GM08714 (cell line): ENCODE data around the gene TMEM108.

Experiments
- H3K4me3 ChIP-seq: fragments of 200-500 bp; sonication (Bioruptor generic); 2 replicates; pipeline ENCODE4 v1.5.1; 2014; ENCODE audit warnings: mild to moderate bottlenecking, low read length, inconsistent platforms
- ZNF274 ChIP-seq: IDR thresholded peaks from 2 replicates; pipeline ENCODE4 v1.6.1; 2012; ENCODE audit warnings: mild to moderate bottlenecking, low read depth, low read length

TMEM108 gene

GRCh38 chr3:133040696-133041523, 2.7 kb downstream of the TMEM108 start:
- no peak for TF ChIP-seq ZNF274
- H3K4me3 ChIP-seq: no peak overlapping the region

GRCh38 chr3:133041524-133041829, 3.3 kb downstream of the TMEM108 start:
- TF ChIP-seq ZNF274: no peak

GRCh38 chr3:133042778-133043177, 4.6 kb downstream of the TMEM108 start:
- no peak overlapping the region for H3K4me3 ChIP-seq
- TF ChIP-seq ZNF274: no peak

More at GRCh38 chr3:133041524-133041829, 3.3 kb downstream of the TMEM108 start:
- H3K4me3 ChIP-seq: no peak overlapping the region

DNA sequence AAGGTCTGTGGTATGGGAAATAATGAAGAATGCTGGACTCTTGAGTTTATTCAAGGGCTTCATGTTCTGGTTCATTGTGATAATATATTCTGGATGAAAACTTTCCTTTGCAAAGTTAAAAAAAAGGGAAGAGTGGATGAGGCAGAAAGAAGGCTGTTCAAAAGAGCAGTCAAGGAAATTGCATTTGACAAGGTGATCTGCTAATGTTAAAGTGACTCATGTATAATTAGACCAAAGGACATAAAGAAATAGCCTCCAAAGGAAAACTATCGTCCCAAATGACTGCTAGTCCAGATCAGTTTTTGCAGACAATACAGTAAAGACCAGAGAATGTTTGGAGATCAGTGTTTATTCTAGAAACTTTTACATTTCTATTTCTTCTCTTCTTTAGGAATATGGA, 9.8 kb downstream of the TMEM108 start:
- no peak for TF ChIP-seq ZNF274

GRCh38 chr3:133049491-133049890, 11.3 kb downstream of the TMEM108 start:
- no peak for TF ChIP-seq ZNF274
- H3K4me3 ChIP-seq: no peak overlapping the region

More for the DNA sequence above, 9.8 kb downstream of the TMEM108 start:
- H3K4me3 ChIP-seq: no peak overlapping the region

DNA sequence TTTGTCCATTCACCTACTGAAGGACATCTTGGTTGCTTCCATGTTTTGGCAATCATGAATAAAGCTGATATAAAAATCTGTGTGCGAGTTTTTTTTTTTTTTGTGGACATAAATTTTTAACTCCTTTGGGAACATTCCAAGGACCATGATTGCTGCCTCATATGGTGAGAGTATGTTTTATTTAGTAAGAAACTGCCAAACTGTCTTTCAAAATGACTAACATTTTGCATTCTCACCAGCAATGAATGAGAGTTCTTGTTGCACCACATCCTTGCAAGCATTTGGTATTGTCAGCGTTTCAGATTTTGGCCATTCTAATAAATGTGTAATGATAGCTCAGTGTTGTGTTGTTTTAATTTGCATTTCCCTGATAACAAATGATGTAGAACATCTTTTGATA, 12.7 kb downstream of the TMEM108 start:
- TF ChIP-seq ZNF274: no peak
- no peak overlapping the region for H3K4me3 ChIP-seq

DNA sequence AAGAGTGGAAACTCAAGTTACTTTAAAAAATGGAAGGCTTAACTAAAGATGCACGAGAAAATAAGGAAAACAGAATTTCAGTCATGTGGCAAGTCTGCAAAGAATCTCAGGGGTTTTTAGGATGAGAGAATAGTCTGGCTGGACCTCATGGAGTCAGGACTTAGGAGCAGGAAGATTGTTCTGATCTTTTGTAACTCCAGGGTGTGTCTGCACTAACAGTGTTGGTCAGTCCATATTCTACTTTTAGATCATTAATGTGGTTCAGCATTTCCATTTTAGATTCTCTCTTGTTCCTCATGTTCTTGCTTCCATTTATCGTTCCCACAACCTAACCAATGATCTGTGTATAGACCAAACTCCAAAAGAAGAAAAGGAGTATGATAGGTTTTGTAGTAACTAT, 15.3 kb downstream of the TMEM108 start:
- no peak for TF ChIP-seq ZNF274
- H3K4me3 ChIP-seq: no peak overlapping the region

GRCh38 chr3:133054586-133054985, 16.4 kb downstream of the TMEM108 start:
- TF ChIP-seq ZNF274: no peak
- no peak overlapping the region for H3K4me3 ChIP-seq

DNA sequence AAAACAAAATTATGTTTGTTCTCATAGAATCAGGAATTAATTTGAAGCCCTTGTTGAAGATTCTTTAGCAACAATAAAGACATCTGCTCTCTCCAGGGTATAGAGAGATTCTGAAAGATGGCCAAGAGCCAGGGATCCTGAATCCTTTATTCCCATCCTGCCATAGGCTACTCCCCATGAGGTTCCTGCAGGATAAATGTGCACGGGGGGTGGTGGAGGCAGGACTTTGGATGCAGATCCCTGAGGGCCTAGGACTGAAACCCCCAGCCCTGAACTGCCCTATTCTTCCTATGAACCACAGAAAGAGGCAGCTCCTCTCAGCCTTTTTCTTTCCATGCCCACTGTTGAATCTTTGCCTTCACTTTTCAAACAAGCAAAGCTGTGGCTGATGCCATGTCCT, 17.1 kb downstream of the TMEM108 start:
- H3K4me3 ChIP-seq: no peak overlapping the region
- TF ChIP-seq ZNF274: no peak

DNA sequence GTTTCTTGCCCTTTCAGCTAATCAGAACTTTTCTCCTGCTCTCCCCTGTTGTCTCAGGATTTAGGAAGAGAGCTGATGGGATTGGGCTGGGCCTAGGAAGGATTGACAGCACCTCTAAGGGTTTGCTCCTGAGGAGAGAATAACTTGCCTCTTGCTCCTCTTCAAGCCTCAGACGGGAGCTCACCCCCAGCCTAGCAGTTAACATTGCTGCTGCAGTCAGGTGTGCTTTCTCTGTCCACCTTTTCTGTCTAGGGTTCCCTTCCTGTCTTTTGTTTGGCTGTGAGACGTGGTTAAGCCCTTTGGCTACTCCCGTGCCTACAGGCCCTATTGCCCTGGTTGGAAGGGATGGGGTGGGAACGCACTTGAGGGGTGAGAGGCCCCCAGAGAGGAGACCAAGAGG, 20.1 kb downstream of the TMEM108 start:
- no peak overlapping the region for H3K4me3 ChIP-seq
- no peak for TF ChIP-seq ZNF274

DNA sequence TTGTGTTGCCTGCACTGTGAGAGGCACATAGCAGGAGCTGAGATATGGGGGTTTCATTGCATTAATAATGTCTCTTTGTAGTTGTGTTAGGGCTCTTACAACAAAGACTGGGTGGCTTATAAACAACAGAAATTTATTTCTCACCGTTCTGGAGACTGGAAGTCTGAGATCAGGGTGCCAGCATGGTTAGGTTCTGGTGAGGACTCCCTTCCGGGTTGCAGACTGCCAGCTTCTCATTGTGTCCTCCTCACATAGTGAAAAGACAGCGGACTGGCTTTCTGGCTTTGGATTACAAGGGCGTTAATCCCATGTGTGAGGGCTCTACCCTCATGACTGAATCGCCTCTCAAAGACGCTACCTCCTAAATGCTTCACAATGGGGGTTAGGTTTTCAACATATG, 20.6 kb downstream of the TMEM108 start:
- TF ChIP-seq ZNF274: no peak
- no peak overlapping the region for H3K4me3 ChIP-seq

DNA sequence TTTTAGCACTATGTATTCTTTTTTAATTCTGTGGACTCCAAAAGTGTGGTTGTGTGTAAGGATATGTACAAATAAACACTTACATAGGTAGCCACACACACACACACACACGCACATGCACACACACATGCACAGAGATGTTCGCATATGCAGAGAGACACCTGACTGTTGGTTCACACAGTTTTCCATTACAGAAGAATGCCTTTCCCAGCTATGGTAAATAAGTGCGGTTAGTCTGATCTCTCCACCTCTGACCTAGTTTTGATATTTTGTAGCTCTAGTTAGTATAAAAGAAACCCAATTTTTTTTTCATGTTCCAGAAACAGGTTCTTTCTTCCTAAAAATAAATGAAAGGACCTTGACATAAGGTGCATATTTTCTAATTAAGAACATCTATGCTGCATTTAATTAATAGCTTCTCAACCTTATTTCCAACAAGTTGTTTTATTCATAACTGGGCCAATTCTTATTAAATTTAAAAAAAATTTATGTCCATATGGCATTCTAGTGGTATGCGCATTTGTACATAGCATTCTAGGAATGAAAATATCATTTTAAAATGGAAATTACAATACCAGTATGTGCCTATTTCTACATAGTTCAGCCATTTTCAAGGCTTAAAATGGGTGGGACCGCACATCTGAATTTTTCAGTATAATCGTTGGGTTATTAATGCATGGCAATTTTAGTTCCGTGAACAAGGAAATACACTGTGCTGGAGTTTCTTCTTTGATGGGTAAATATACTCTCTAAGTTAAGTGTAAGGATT, 27.2 kb downstream of the TMEM108 start:
- TF ChIP-seq ZNF274: no peak
- H3K4me3 ChIP-seq: no peak overlapping the region

GRCh38 chr3:133066026-133066425, 27.8 kb downstream of the TMEM108 start:
- H3K4me3 ChIP-seq: no peak overlapping the region
- no peak for TF ChIP-seq ZNF274

GRCh38 chr3:133069556-133070286, 31.5 kb downstream of the TMEM108 start:
- no peak for TF ChIP-seq ZNF274
- no peak overlapping the region for H3K4me3 ChIP-seq

DNA sequence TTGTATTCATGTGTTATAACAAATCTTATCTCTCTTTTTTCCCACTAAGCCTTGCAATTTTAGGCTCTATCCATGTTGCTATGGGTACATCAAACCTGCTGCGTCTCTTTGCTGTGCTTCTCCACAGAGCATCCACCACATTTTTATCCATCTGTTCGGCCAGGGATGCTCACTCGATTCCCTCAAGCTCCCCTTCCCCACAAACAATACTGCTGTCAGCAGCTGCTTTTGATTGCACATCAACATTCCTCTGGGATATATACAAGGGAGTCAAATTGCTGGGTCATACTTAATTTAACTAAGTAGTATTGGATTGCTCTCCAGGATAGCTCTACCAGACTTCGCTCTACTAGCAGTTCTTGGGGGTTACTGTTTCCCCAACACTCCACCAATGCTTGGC, 36.8 kb downstream of the TMEM108 start:
- no peak for TF ChIP-seq ZNF274

DNA sequence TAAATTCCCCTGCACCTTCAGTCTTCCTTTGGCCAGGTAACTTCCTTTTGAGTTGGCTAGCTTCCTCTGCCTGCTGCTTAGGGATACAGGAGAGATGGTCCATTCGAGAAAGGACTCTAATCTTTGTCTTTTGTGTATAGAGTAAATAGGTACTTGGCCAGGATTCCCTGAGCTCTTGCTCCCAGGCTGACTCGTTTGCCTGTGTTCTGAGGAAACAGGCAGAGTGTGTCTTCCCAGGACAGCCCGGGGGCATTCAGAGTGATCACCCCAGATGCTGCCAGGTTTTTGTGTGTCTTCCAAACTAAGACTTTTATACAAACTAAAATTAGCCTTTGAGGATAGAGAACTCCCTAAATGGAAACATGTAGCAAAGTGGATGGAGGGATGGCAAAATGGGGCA, 39.5 kb downstream of the TMEM108 start:
- H3K4me3 ChIP-seq: no peak overlapping the region
- no peak for TF ChIP-seq ZNF274

More for the DNA sequence above, 36.8 kb downstream of the TMEM108 start:
- no peak overlapping the region for H3K4me3 ChIP-seq
